Measurements from ENCODE around the gene NTSR2. TPM values are rescaled to one million over a fixed set of nuclear protein-coding genes. Genes with fewer than 3 reads are reported as not detected.

Gene NTSR2
- total RNA-seq, 1 donor from 2014 or later, result not detected

DNA sequence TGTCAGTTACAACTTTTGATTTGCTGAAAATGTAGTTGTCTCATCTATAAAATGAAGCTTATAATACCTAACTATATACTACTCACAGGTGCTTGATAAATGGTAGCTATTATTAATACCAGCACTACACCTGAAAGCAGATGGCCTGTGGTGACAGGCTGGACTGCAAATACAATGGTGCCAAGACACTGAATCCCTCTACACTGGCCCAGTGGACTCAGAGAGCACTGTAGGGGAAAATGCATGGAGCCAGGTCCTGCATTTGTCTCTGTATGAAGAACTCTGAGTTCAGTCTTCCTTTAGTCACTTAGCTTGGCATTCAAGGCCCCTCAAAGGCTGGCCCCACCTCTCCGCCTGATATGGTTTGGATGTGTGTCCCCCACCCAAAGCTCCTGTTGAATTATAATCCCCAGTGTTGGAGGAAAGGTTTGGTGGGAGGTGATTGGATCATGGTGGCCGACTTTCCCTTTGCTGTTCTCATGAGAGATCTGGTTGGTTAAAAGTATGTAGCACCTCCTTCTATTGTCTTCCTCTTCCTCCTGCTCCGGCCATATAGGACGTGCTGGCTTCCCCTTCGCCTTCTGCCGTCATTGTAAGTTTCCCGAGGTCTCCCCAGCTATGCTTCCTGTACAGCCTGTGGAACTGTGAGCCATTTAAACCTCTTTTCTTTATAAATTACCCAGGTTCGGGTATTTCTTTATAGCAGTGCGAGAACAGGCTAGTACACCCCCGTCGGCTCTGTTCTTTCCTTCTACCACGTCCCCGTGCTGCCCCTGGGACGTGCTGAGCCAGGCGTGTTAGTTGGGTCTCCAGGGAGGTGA lies 11.1 kb upstream of the NTSR2 start:
- DNase-seq (ENCODE audit: low read depth) (no peak), FAIRE-seq (no peak)
- no peak overlapping the region for H3K4me3 ChIP-seq (ENCODE audit: low read depth, low read length)
- H3K36me3 ChIP-seq (ENCODE audit: control insufficient read depth, insufficient read depth, low read length), result no peaks in the 10 kb centered on the region
- peaks cover 31% of the 10 kb centered on the region for H3K27me3 ChIP-seq (ENCODE audit: control insufficient read depth, insufficient read depth, low read length)
- TF ChIP-seq, protein P1, sequence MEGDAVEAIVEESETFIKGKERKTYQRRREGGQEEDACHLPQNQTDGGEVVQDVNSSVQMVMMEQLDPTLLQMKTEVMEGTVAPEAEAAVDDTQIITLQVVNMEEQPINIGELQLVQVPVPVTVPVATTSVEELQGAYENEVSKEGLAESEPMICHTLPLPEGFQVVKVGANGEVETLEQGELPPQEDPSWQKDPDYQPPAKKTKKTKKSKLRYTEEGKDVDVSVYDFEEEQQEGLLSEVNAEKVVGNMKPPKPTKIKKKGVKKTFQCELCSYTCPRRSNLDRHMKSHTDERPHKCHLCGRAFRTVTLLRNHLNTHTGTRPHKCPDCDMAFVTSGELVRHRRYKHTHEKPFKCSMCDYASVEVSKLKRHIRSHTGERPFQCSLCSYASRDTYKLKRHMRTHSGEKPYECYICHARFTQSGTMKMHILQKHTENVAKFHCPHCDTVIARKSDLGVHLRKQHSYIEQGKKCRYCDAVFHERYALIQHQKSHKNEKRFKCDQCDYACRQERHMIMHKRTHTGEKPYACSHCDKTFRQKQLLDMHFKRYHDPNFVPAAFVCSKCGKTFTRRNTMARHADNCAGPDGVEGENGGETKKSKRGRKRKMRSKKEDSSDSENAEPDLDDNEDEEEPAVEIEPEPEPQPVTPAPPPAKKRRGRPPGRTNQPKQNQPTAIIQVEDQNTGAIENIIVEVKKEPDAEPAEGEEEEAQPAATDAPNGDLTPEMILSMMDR (IDR thresholded peaks at IDR 0.05; ENCODE audit: insufficient read depth, low read length, severe bottlenecking), result no peak

DNA sequence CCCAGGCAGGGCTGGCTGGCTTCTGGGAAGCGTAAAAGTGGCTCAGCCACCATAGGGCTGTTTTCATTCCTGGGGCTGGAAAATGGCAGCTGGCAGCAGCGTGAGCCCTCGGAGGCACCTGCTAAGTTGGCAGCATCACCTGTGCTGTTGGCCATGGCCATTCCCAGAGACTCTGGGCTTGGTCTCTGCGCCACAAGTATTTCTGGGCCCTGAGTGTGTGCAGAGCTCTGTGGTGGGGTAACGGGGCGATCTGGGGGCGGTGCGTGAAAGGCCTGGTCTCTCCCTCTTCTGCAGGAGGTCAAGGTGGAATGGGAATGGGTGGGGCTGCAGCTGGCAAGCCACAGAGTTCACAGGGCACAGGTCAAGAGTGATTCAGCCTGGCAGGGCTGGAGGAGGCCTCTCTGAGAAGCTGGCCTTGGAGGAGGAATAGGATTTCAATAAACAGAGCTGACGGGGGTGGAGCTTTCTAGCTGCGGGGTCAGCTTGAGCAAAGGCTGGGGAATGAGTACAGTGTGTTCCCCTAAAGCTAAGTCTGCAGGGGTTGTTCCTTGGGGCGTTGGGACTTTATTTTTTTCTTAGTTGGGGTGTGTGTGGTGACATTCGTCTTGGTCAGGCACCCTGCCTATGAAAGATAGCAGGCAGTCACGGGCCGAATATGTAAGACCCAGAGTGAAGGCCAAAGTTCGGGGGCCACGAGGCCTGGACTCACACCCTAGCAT lies 10.3 kb upstream of the NTSR2 start:
- DNase-seq (ENCODE audit: low read depth) (no peak), FAIRE-seq (no peak)
- no peak overlapping the region for H3K4me3 ChIP-seq (ENCODE audit: low read depth, low read length)
- no peaks in the 10 kb centered on the region for H3K36me3 ChIP-seq (ENCODE audit: control insufficient read depth, insufficient read depth, low read length)
- TF ChIP-seq, protein P1 (IDR thresholded peaks at IDR 0.05; ENCODE audit: insufficient read depth, low read length, severe bottlenecking), result no peak
- peaks cover 31% of the 10 kb centered on the region for H3K27me3 ChIP-seq (ENCODE audit: control insufficient read depth, insufficient read depth, low read length)

DNA sequence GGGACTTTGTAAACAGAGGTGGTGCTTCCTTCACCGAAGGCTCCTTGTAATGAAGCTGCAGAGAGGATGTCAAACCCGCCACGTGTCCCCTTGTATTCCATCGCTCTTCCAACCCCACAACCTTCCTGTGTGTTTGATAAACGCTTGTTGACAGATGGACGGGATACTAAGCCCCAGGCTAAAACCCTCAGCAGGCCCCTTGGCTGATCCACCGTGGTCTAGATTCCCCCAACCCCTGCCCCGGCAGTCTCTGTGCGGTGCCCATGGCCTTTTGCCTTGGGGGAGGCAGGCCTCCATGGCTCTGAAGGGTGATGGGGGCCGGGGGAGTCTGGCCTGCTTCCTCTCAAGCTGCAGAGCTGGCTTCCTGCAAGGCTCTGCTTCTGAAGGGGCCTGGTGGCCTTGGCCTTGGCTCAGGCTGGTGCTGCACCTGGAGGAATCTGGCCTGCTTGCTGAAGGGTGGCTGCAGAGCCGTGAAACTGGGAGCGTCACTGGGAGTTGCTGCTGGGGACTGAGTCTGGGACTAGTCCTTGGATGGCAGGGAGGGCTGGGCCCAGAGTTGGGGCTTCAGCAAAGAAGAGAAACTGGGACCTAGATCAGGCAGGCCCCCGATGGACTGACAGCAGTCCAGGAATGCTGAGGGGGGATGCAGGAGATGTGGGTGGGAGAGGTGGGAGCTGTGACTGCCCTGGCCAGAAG lies 9.6 kb upstream of the NTSR2 start:
- DNase-seq (ENCODE audit: low read depth) (no peak), FAIRE-seq (no peak)
- Histone ChIP-seq H3K36me3 (ENCODE audit: control insufficient read depth, insufficient read depth, low read length) (no peaks in the 10 kb centered on the region), H3K4me3 (ENCODE audit: low read depth, low read length) (no peak overlapping the region), H3K27me3 (ENCODE audit: control insufficient read depth, insufficient read depth, low read length) (peaks cover 31% of the 10 kb centered on the region)
- TF ChIP-seq, protein P1 (IDR thresholded peaks at IDR 0.05; ENCODE audit: insufficient read depth, low read length, severe bottlenecking), result no peak

DNA sequence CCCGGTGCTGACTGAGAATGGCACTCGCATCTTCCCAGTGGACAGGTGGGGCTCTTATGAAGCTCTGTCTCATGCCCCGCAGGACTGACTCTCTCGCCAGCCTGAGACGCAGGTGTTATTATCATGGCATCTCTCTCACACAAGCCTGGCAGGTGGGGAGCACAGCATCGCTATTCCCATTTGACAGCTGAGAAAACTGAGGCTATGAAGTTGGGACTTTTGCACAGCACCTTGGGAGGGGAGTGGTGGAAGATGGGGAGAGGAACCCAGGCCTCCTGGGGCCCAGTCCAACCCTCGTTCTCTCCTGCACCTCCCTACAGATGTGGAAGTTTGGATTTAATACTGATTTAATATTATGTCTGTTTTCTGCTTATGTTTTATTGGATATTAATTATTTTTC lies 9.0 kb upstream of the NTSR2 start:
- DNase-seq (ENCODE audit: low read depth), result no peak
- H3K4me3 ChIP-seq (ENCODE audit: low read depth, low read length), result no peak overlapping the region
- TF ChIP-seq, protein P1 (IDR thresholded peaks at IDR 0.05; ENCODE audit: insufficient read depth, low read length, severe bottlenecking), result no peak
- no peaks in the 10 kb centered on the region for H3K36me3 ChIP-seq (ENCODE audit: control insufficient read depth, insufficient read depth, low read length)
- FAIRE-seq, result no peak
- peaks cover 31% of the 10 kb centered on the region for H3K27me3 ChIP-seq (ENCODE audit: control insufficient read depth, insufficient read depth, low read length)

DNA sequence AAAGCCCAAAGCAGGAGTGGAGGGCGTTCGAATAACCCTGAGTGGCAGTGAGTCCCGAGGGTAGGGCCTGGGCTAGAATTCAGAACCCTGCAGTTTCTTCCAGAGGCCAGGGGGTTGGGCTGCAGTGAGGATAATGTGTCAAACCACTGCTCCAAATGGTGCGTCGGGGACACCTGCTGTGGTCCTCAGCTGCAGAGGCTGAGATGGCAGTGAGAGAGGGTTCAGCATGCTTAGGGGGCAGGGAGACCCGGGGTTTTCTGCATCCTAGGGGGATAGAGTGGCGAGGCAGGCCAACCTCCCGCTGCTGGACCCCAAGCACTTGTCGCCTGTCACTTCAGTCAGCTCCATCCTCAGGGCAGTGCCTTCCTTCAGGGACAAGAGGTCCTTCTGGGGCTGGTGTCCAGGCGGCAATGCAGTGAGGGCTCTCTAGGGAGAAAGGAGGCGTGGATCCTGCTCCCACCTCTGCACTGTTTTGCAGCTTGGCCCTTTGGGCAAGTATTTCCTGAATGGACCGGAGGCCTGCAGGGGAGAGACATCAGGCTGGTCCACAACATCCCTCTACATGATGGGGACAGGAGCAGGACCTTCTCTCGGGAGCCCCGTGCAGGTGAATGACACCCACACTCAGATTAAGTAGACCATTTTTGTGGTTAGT lies 8.4 kb upstream of the NTSR2 start:
- H3K36me3 ChIP-seq (ENCODE audit: control insufficient read depth, insufficient read depth, low read length), result no peaks in the 10 kb centered on the region
- TF ChIP-seq, protein P1 (IDR thresholded peaks at IDR 0.05; ENCODE audit: insufficient read depth, low read length, severe bottlenecking), result no peak
- H3K27me3 ChIP-seq (ENCODE audit: control insufficient read depth, insufficient read depth, low read length), result peaks cover 27% of the 10 kb centered on the region
- H3K4me3 ChIP-seq (ENCODE audit: low read depth, low read length), result no peak overlapping the region
- DNase-seq (ENCODE audit: low read depth) (no peak), FAIRE-seq (no peak)
